OCI-LY1 (cell line): ENCODE measurements around the gene CRYBB2.
"Not testable (repeated sequence)": the region's sequence is repeated elsewhere in the genome, so short reads cannot be mapped to it uniquely, and the experiment has no call there.

Experiments used
- H2AFZ ChIP-seq: fragments of 200-600 bp; sonication (generic), shearing (Covaris generic); 2 replicates; pipeline ENCODE4 v1.6.0; 2014; ENCODE audit warnings: antibody characterized with exemption, mild to moderate bottlenecking, low read length
- H3F3A ChIP-seq: fragments of 200-600 bp; sonication (generic), shearing (Covaris generic); 2 replicates; pipeline ENCODE4 v1.6.0; 2014; ENCODE audit warnings: mild to moderate bottlenecking, antibody characterized with exemption, low read length, moderate library complexity; ENCODE audit not compliant: insufficient read depth
- H3K27ac ChIP-seq: fragments of 200-600 bp; sonication (generic); 2 replicates; pipeline ENCODE4 v1.5.1; 2014; ENCODE audit warnings: low read length, mixed run types, mild to moderate bottlenecking, low read depth; ENCODE audit not compliant: poor library complexity, severe bottlenecking
- H3K27me3 ChIP-seq: fragments of 200-600 bp; sonication (generic); 2 replicates; pipeline ENCODE4 v1.6.0; 2014; ENCODE audit warnings: antibody characterized with exemption, mild to moderate bottlenecking, low read length, moderate library complexity; ENCODE audit not compliant: insufficient read depth
- H3K36me3 ChIP-seq: fragments of 200-600 bp; sonication (generic); 2 replicates; pipeline ENCODE4 v1.6.1; 2014; ENCODE audit warnings: mild to moderate bottlenecking, antibody characterized with exemption, low read length, moderate library complexity, mixed read lengths; ENCODE audit not compliant: insufficient read depth
- H3K4me1 ChIP-seq: fragments of 200-600 bp; sonication (generic); 2 replicates; pipeline ENCODE4 v1.5.1; 2014; ENCODE audit warnings: mild to moderate bottlenecking, low read length, moderate library complexity; ENCODE audit not compliant: insufficient read depth, severe bottlenecking
- H3K4me2 ChIP-seq: fragments of 200-600 bp; sonication (generic), shearing (Covaris generic); 2 replicates; pipeline ENCODE4 v1.6.1; 2014; ENCODE audit warnings: low read length
- H3K4me3 ChIP-seq: fragments of 200-600 bp; sonication (generic); 2 replicates; pipeline ENCODE4 v1.5.1; 2014; ENCODE audit warnings: low read length, low read depth, mild to moderate bottlenecking, mixed read lengths; ENCODE audit not compliant: poor library complexity, severe bottlenecking
- H3K79me2 ChIP-seq: fragments of 200-600 bp; shearing (Covaris generic); 2 replicates; pipeline ENCODE4 v1.6.1; 2016; ENCODE audit warnings: mixed run types, low read length, mixed read lengths; ENCODE audit not compliant: insufficient read depth
- H3K9ac ChIP-seq: fragments of 200-600 bp; sonication (generic), shearing (Covaris generic); 2 replicates; pipeline ENCODE4 v1.6.1; 2014; ENCODE audit warnings: mild to moderate bottlenecking, low read length, mixed read lengths
- H3K9me2 ChIP-seq: fragments of 200-600 bp; sonication (generic), shearing (Covaris generic); 2 replicates; pipeline ENCODE4 v1.6.1; 2014; ENCODE audit warnings: low read depth, mild to moderate bottlenecking, low read length, mixed read lengths
- H3K9me3 ChIP-seq: fragments of 200-600 bp; shearing (Covaris generic); 2 replicates; pipeline ENCODE4 v1.6.1; 2014; ENCODE audit warnings: low read length, mixed read lengths
- H4K20me1 ChIP-seq: fragments of 200-600 bp; sonication (generic), shearing (Covaris generic); 2 replicates; pipeline ENCODE4 v1.6.0; 2016; ENCODE audit warnings: mild to moderate bottlenecking, low read length; ENCODE audit not compliant: insufficient read depth
- CTCF ChIP-seq: fragments of 200-600 bp; sonication (generic), shearing (Covaris generic); IDR thresholded peaks from 2 replicates; pipeline ENCODE4 v1.5.1; 2017; ENCODE audit warnings: mild to moderate bottlenecking, antibody characterized with exemption, low read length, moderate library complexity, mixed read lengths
- EZH2 ChIP-seq: fragments of 200-600 bp; sonication (generic), shearing (Covaris generic); IDR thresholded peaks from 2 replicates; pipeline ENCODE4 v1.8.0; 2017; ENCODE audit warnings: borderline replicate concordance, mixed run types, mild to moderate bottlenecking, antibody characterized with exemption, low read length, moderate library complexity, mixed read lengths

CRYBB2 gene

GRCh38 chr22:25232301-25232700 lies 12.9 kb downstream of the CRYBB2 start:
- no peak overlapping the region for H3K4me2 ChIP-seq
- H4K20me1 ChIP-seq, result no peaks in the 10 kb centered on the region
- no peak overlapping the region for H3K4me3 ChIP-seq
- no peaks in the 10 kb centered on the region for H3F3A ChIP-seq
- H3K4me1 ChIP-seq, result no peaks in the 10 kb centered on the region
- TF ChIP-seq EZH2, result no peak
- TF ChIP-seq CTCF, result no peak
- no peak overlapping the region for H3K27ac ChIP-seq
- H3K27me3 ChIP-seq, result no peaks in the 10 kb centered on the region
- H3K9me2 ChIP-seq, result no peaks in the 10 kb centered on the region
- no peaks in the 10 kb centered on the region for H3K36me3 ChIP-seq
- no peak overlapping the region for H3K9ac ChIP-seq
- no peak overlapping the region for H2AFZ ChIP-seq
- no peaks in the 10 kb centered on the region for H3K79me2 ChIP-seq
- no peaks in the 10 kb centered on the region for H3K9me3 ChIP-seq

GRCh38 chr22:25233706-25234105 lies 14.3 kb downstream of the CRYBB2 start:
- H3K36me3 ChIP-seq, H3K79me2 ChIP-seq, H3K9me3 ChIP-seq, H3K27me3 ChIP-seq, H3F3A ChIP-seq, H3K4me3 ChIP-seq, H3K9ac ChIP-seq, H2AFZ ChIP-seq, H3K27ac ChIP-seq, H3K4me1 ChIP-seq, H4K20me1 ChIP-seq, H3K4me2 ChIP-seq, H3K9me2 ChIP-seq: not testable (repeated sequence)

GRCh38 chr22:25235547-25236290 lies 16.3 kb downstream of the CRYBB2 start:
- H3K27ac ChIP-seq, result no peak overlapping the region
- H3K36me3 ChIP-seq, result no peaks in the 10 kb centered on the region
- H4K20me1 ChIP-seq, result no peaks in the 10 kb centered on the region
- no peak overlapping the region for H2AFZ ChIP-seq
- no peaks in the 10 kb centered on the region for H3K4me1 ChIP-seq
- no peak overlapping the region for H3K4me2 ChIP-seq
- H3K27me3 ChIP-seq, result no peaks in the 10 kb centered on the region
- H3K9me3 ChIP-seq, result no peaks in the 10 kb centered on the region
- no peak overlapping the region for H3K4me3 ChIP-seq
- TF ChIP-seq CTCF (peak; percentile 68), EZH2 (no peak)
- H3K79me2 ChIP-seq, result no peaks in the 10 kb centered on the region
- no peak overlapping the region for H3K9ac ChIP-seq
- no peaks in the 10 kb centered on the region for H3K9me2 ChIP-seq
- H3F3A ChIP-seq, result no peaks in the 10 kb centered on the region

GRCh38 chr22:25236417-25236816 lies 17.0 kb downstream of the CRYBB2 start:
- Histone ChIP-seq H3K4me3 (no peak overlapping the region), H3K9me2 (no peaks in the 10 kb centered on the region), H3K9ac (no peak overlapping the region), H4K20me1 (no peaks in the 10 kb centered on the region), H3K27ac (no peak overlapping the region), H2AFZ (no peak overlapping the region), H3K79me2 (no peaks in the 10 kb centered on the region), H3K27me3 (no peaks in the 10 kb centered on the region), H3K9me3 (no peaks in the 10 kb centered on the region), H3K36me3 (no peaks in the 10 kb centered on the region), H3K4me1 (no peaks in the 10 kb centered on the region), H3K4me2 (no peak overlapping the region), H3F3A (no peaks in the 10 kb centered on the region)
- no peak for TF ChIP-seq EZH2
- TF ChIP-seq CTCF, result no peak
